HG02884 (cell line): ENCODE results near the gene IRF6.

Source experiments
- ATAC-seq: cut with Tn5 transposase; IDR thresholded peaks from one replicate; pipeline ENCODE4 v1.9.1; 2021; ENCODE audit warnings: mild to moderate bottlenecking, moderate library complexity; ENCODE audit not compliant: unreplicated experiment

Gene IRF6

GRCh38 chr1:209790286-209791193, 15.4 kb downstream of the IRF6 start:
- ATAC-seq: no peak

GRCh38 chr1:209789245-209789644, 16.7 kb downstream of the IRF6 start:
- no peak for ATAC-seq

- no peak for ATAC-seq
Measured at GRCh38 chr1:209787551-209787950, 18.4 kb downstream of the IRF6 start.

- no peak for ATAC-seq
Measured at GRCh38 chr1:209786146-209786545, 19.8 kb downstream of the IRF6 start.

- no peak for ATAC-seq
Measured at GRCh38 chr1:209785592-209785991, 20.4 kb downstream of the IRF6 start.

GRCh38 chr1:209784265-209785169, 21.4 kb downstream of the IRF6 start, which contains the start of gene C1orf74:
TSS of gene C1orf74 (minus strand) at chr1:209784559. CDS start at chr1:209783634, 925 bp downstream.
- ATAC-seq: peak; percentile 99

GRCh38 chr1:209783386-209783785, 22.6 kb downstream of the IRF6 start:
- no peak for ATAC-seq

- no peak for ATAC-seq
Measured at GRCh38 chr1:209780268-209780667, 25.7 kb downstream of the IRF6 start.

GRCh38 chr1:209778102-209778501, 27.8 kb downstream of the IRF6 start:
- ATAC-seq: no peak

GRCh38 chr1:209777587-209777986, 28.4 kb downstream of the IRF6 start:
- no peak for ATAC-seq

- ATAC-seq: no peak
Measured at GRCh38 chr1:209775678-209776077, 30.3 kb downstream of the IRF6 start.

GRCh38 chr1:209774592-209774991, 31.4 kb downstream of the IRF6 start:
- peak; percentile 66 for ATAC-seq

- ATAC-seq: no peak
Measured at GRCh38 chr1:209772126-209772525, 33.8 kb downstream of the IRF6 start.

- ATAC-seq: no peak
Measured at GRCh38 chr1:209770636-209771415, 35.1 kb downstream of the IRF6 start.

GRCh38 chr1:209769971-209770370, 36.0 kb downstream of the IRF6 start:
- no peak for ATAC-seq

- peak; percentile 61 for ATAC-seq
Measured at GRCh38 chr1:209769171-209769904, 36.6 kb downstream of the IRF6 start.

GRCh38 chr1:209768354-209768774, 37.6 kb downstream of the IRF6 start:
- ATAC-seq: peak; percentile 86

GRCh38 chr1:209767706-209768105, 38.2 kb downstream of the IRF6 start:
- no peak for ATAC-seq

GRCh38 chr1:209767096-209767495, 38.8 kb downstream of the IRF6 start:
- no peak for ATAC-seq

- ATAC-seq: no peak
Measured at GRCh38 chr1:209766051-209766450, 39.9 kb downstream of the IRF6 start.
